Adipocyte (in vitro differentiated cells): Measurements from ENCODE around the gene ARHGEF28.

ENCODE experiments used
- DNase-seq: peaks from one replicate; pipeline ENCODE4 v3.0.0-alpha.2; 2015; ENCODE audit warnings: low read depth
- H3K27me3 ChIP-seq: replicated peaks from 2 replicates; pipeline ENCODE4 v1.7.0; 2013; ENCODE audit warnings: mild to moderate bottlenecking, low read length, moderate library complexity; ENCODE audit not compliant: control insufficient read depth, insufficient read depth
- H3K36me3 ChIP-seq: 2 replicates; pipeline ENCODE4 v1.7.0; 2013; ENCODE audit warnings: low read length, mild to moderate bottlenecking, moderate library complexity; ENCODE audit not compliant: control insufficient read depth, insufficient read depth, severe bottlenecking
- H3K4me1 ChIP-seq: 2 replicates; pipeline ENCODE4 v1.7.0; 2013; ENCODE audit warnings: mild to moderate bottlenecking, low read length, moderate library complexity; ENCODE audit not compliant: control insufficient read depth, insufficient read depth
- H3K4me3 ChIP-seq: 2 replicates; pipeline ENCODE4 v1.7.0; 2013; ENCODE audit warnings: mild to moderate bottlenecking, low read length, moderate library complexity
- H3K9ac ChIP-seq: 2 replicates; pipeline ENCODE4 v1.7.0; 2013; ENCODE audit warnings: mild to moderate bottlenecking, low read length, moderate library complexity
- H3K9me3 ChIP-seq: 2 replicates; pipeline ENCODE4 v1.7.0; 2013; ENCODE audit warnings: mild to moderate bottlenecking, low read length, moderate library complexity; ENCODE audit not compliant: control insufficient read depth

The ARHGEF28 gene

DNA sequence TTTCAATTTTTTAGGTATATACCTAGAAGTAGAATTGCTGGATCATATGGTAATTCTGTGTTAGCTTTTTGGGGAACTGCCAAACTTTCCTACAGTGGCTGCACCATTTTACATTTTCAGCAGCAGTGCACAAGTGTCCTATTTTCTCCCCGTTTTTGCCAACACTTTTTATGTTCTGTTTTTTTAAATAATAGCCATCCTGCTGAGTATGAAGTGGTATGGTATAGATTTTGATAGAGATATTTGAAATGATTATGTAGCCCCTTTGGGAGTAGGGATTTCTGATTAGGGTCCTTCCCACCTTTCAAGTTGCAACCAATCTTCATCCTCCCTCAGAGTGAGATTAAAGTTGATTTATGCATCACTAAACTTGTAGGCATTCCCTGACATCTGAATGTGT, 76.5 kb downstream of the ARHGEF28 start:
- H3K4me3 ChIP-seq = no peak overlapping the region
- H3K36me3 ChIP-seq = no peaks in the 10 kb centered on the region
- no peaks in the 10 kb centered on the region for H3K9me3 ChIP-seq
- no peaks in the 10 kb centered on the region for H3K4me1 ChIP-seq
- H3K27me3 ChIP-seq = no peaks in the 10 kb centered on the region
- no peak for DNase-seq
- no peak overlapping the region for H3K9ac ChIP-seq

DNA sequence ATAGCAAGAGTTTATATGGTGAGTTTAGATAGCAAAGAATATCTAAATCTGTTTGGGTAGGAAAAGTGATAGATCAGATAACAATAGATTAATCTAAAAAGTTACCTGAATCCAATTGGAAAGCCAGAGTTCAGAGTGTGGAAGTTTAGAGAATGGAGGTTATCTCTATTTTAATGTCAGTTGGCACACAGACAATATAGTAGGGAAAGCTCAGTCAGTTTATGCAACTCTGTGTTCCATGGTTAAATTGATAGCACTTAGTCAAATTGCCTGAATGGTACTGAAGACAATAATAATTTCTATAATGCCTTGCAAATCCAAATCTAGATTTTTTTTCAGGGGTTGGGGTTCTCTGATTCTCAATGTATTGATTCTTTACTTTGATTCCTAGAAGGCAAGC, 77.0 kb downstream of the ARHGEF28 start:
- no peak overlapping the region for H3K4me3 ChIP-seq
- no peaks in the 10 kb centered on the region for H3K9me3 ChIP-seq
- H3K27me3 ChIP-seq = no peaks in the 10 kb centered on the region
- no peak overlapping the region for H3K9ac ChIP-seq
- H3K36me3 ChIP-seq = no peaks in the 10 kb centered on the region
- no peak for DNase-seq
- H3K4me1 ChIP-seq = no peaks in the 10 kb centered on the region

DNA sequence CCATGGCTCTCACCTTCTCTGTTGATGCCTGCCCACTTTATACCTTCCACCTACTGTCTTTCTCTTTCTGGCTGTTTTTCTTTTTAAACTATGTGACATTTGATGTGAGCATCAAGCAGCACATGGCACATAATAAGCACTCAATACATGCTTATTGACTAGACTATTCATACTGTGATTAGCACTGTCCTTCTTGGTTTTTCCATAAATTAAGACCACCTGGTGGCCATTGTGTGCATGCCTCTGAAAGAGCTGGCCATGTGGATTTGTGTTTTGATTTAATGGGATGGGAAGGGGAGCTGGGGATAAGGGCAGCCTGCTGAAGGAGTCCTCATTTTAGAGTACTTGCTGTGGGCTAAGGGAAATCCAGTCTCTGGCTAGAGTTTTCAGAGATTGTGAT, 79.4 kb downstream of the ARHGEF28 start:
- Histone ChIP-seq H3K36me3 (no peaks in the 10 kb centered on the region), H3K27me3 (no peaks in the 10 kb centered on the region)

DNA sequence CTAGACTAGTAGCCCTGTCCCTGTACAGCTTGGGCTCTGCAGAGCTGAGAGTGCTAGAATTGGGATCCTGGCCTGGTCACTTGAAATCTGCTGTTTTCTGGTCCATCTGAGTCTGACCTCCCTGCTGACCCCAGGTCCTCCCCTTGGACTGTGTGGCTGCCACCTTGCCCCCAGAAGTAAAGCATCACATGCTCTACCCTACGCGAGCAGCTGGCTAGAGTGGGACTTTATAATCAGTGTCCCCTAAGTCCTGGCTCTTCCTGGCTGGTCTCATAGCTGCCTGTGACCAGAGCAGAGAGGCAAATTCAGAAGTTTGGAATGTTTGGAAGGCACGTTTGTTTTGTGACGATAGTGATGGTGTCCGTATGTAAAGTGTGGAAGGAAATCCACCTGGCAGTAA, 81.0 kb downstream of the ARHGEF28 start:
- Histone ChIP-seq H3K4me3 (no peak overlapping the region), H3K27me3 (no peaks in the 10 kb centered on the region), H3K9me3 (peaks cover 10% of the 10 kb centered on the region), H3K9ac (no peak overlapping the region), H3K36me3 (no peaks in the 10 kb centered on the region), H3K4me1 (no peaks in the 10 kb centered on the region)
- DNase-seq = no peak

More for the DNA sequence above, 79.4 kb downstream of the ARHGEF28 start:
- Histone ChIP-seq H3K9ac (no peak overlapping the region), H3K4me3 (no peak overlapping the region), H3K9me3 (peaks cover 10% of the 10 kb centered on the region), H3K4me1 (no peaks in the 10 kb centered on the region)
- no peak for DNase-seq

DNA sequence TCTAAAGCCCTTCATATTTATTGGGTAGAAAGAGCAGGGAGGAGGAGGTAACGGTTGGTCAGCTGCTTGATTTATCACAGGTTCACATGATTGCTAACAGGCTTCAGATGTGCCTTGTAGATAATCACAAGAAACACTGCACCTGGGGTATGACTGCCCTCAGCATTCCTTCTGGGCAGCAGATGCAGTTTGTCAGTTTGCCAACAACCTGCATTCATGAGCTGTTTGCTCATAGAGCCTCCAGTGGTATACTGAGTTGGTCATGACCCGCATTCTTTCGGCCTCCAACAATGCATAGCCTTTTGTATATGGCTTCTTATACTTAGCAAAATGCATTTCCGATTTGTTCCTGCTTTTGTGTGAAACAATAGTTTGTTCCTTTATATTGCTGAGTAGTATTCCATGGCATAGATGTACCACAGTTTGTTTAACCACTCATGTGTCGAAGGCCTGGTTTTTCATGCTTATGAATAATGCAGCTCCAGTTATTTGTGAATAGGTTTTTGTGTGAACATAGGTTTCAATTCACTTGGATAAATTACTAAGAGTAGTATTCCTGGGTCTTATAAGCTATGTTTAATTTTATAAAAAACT, 83.6 kb downstream of the ARHGEF28 start:
- Histone ChIP-seq H3K9me3 (peaks cover 10% of the 10 kb centered on the region), H3K9ac (no peak overlapping the region), H3K27me3 (no peaks in the 10 kb centered on the region), H3K4me3 (no peak overlapping the region), H3K4me1 (no peaks in the 10 kb centered on the region), H3K36me3 (no peaks in the 10 kb centered on the region)
- DNase-seq = no peak

DNA sequence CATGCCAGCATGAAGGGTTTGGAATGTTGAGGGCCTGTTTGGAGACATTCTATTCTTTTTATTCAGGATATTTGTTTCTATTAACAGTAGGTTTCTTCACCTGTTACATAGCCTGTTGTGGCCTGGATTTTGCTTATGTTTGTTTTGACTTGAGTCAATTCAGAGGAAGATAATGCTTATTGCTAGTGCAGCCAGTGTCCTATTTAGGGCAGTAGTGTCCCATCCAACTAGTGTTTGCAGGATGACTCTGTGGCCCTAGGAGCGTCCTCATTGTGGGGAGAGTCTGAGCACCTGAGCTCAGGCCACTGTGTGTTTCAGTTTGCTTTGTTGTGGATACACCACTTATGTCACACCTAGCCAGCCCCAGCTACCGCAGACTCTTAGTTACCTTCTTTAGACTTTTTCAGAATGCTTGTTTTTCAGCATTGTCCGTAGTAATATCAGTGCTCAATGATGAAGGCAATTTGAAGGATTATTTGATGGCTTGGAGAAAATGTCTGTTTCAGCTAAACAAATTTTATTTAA, 90.3 kb downstream of the ARHGEF28 start:
- H3K4me3 ChIP-seq = no peak overlapping the region
- H3K27me3 ChIP-seq = no peaks in the 10 kb centered on the region
- H3K4me1 ChIP-seq = no peaks in the 10 kb centered on the region
- no peaks in the 10 kb centered on the region for H3K9me3 ChIP-seq
- no peaks in the 10 kb centered on the region for H3K36me3 ChIP-seq
- H3K9ac ChIP-seq = no peak overlapping the region
- no peak for DNase-seq

DNA sequence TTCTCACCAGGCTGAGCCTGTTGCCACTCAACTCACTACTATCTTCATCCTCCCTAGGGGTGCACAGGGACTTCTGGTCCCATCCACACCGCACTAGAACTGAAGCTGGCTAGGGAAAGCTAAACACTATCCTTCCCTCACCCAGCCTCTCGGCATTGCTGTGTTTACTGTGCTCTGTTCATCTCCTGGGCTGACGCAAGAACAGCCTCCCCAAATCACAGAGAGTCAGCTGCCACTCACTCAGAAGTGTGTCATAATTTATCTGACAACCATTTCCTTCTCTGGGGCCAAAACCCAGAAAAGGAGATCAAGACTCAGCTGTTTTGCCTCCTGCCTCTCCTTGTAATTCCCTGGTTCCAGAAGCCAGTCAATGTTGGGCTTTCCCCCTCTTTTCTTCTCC, 92.8 kb downstream of the ARHGEF28 start:
- H3K9ac ChIP-seq = no peak overlapping the region
- H3K4me3 ChIP-seq = no peak overlapping the region
- no peak for DNase-seq
- no peaks in the 10 kb centered on the region for H3K36me3 ChIP-seq
- no peaks in the 10 kb centered on the region for H3K9me3 ChIP-seq
- peaks cover 4% of the 10 kb centered on the region for H3K4me1 ChIP-seq
- H3K27me3 ChIP-seq = no peaks in the 10 kb centered on the region

DNA sequence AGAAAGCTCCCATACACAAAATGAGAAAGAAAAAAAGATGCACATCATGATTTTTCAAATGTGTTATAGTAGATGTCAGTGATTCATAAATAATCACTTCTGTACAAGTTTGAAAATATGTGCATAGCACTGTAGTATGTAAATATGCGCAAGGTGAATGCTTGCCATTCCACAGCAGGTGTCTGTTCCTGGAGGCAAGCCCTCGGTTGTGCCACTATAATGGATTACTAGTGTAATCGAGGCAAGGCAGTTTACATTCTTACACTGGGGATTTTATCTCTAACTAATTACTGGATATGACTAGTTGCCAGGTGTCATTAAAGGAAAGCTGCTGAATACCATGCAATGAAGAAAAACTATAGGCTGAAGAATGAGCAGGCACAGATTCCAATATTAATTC, 93.6 kb downstream of the ARHGEF28 start:
- no peaks in the 10 kb centered on the region for H3K9me3 ChIP-seq
- no peak overlapping the region for H3K4me3 ChIP-seq
- no peaks in the 10 kb centered on the region for H3K36me3 ChIP-seq
- no peak overlapping the region for H3K9ac ChIP-seq
- no peaks in the 10 kb centered on the region for H3K27me3 ChIP-seq
- DNase-seq = no peak
- H3K4me1 ChIP-seq = peaks cover 4% of the 10 kb centered on the region

DNA sequence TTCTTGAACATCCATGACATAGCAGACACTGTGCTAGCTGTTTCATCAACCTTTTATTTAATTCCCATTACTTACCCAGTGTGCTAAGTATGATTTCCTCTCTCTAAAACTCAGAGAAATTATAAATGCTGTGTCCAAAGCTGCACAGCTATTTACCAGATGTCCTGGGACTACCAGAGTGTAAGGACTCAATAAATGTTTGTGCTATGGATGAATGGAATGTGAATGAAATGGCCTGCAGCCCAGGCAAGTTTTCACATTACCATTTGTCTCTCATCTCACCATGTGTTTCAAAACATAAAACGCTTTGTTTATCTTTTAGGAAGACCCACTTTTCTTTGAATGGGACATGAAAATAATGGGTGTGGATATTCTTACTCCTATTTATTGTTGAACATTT, 96.2 kb downstream of the ARHGEF28 start:
- H3K4me1 ChIP-seq = peaks cover 4% of the 10 kb centered on the region
- no peak overlapping the region for H3K4me3 ChIP-seq
- H3K9me3 ChIP-seq = no peaks in the 10 kb centered on the region
- H3K36me3 ChIP-seq = no peaks in the 10 kb centered on the region
- peak; percentile 61 for DNase-seq
- H3K27me3 ChIP-seq = no peaks in the 10 kb centered on the region
- no peak overlapping the region for H3K9ac ChIP-seq

DNA sequence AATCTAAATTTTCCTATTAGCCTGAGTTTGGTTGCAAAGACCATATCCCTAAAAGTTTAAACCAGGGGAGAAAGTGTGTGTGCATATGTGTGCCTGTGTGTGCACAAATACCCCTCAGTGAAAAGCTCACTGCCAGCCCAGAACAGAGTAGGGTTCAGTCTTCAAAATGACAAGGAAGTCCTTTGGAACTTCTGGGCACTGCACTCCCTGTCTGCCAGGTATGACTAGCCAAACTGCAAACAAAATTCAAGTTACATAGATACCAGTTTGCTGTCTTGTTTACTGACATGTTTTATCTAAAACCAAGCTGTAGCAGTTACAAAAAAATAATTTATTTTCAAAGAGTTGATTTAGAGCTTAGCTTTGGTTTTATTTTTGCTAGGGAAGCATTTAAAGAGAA, 100.1 kb downstream of the ARHGEF28 start:
- H3K36me3 ChIP-seq = no peaks in the 10 kb centered on the region

DNA sequence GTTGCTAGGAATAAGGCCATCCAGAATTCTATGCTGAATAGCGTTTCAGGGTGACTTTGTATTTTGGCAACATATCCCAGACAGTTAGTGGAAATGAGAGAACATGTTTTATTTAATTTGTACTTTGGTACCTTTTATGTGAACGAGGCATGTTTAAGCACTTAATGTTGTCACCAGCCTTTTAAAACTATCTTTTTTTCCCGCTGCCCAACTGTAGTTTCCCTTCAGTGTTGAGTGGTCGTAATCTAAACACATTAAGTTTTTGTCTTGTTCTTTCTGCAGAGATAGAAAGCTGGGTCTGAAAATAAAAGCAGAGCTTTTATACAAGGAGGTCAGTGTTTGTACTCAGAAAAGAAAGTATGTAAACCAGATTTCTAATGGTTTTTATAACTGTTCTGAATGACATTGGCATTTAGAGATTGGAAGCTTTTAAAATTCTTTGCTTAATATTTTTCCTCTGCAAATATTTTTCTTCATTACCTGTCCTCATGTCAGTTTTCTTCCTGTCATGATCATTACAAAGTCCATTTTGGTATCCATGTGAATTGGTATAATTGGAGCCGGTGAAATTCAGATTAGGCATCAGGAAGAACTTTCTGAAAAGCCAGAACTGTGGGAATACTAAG, 100.7 kb downstream of the ARHGEF28 start:
- no peaks in the 10 kb centered on the region for H3K9me3 ChIP-seq
- H3K4me1 ChIP-seq = peaks cover 8% of the 10 kb centered on the region
- H3K36me3 ChIP-seq = no peaks in the 10 kb centered on the region
- H3K9ac ChIP-seq = no peak overlapping the region
- no peak overlapping the region for H3K4me3 ChIP-seq
- no peak for DNase-seq
- no peaks in the 10 kb centered on the region for H3K27me3 ChIP-seq

More for the DNA sequence above, 100.1 kb downstream of the ARHGEF28 start:
- no peak for DNase-seq
- no peaks in the 10 kb centered on the region for H3K9me3 ChIP-seq
- H3K4me3 ChIP-seq = no peak overlapping the region
- no peak overlapping the region for H3K9ac ChIP-seq
- no peaks in the 10 kb centered on the region for H3K27me3 ChIP-seq
- peaks cover 8% of the 10 kb centered on the region for H3K4me1 ChIP-seq

DNA sequence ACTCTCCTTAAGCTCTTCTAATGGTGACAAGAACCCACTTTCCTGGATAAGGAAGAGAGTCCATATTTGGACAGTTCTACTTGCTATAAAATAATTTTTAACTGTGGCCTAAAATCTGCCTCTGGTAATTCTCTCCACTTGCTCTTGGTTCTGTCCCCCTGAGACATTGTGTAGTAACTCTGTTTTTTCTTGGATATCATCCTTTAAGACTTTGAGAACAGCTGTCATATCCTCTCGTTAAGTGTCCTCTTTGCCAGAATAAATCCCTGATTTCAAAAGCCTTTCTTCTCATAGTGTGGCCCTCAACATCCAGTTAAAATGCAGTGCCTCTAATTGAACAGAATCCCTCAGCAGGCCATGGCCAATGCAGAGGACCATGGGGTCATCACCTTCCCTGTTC, 101.5 kb downstream of the ARHGEF28 start:
- no peaks in the 10 kb centered on the region for H3K36me3 ChIP-seq

More for the DNA sequence above, 101.5 kb downstream of the ARHGEF28 start:
- Histone ChIP-seq H3K4me3 (no peak overlapping the region), H3K9ac (no peak overlapping the region), H3K9me3 (no peaks in the 10 kb centered on the region), H3K27me3 (no peaks in the 10 kb centered on the region), H3K4me1 (peaks cover 4% of the 10 kb centered on the region)
- DNase-seq = no peak
